Spleen (tissue), 11 donors: ENCODE data around the gene CYP2A7. TPM values are rescaled to one million over a fixed set of nuclear protein-coding genes. Genes with fewer than 3 reads are reported as not detected.
"Not testable (repeated sequence)": the region's sequence is repeated elsewhere in the genome, so short reads cannot be mapped to it uniquely, and the experiment has no call there.

ENCODE experiments used
- DNase-seq: peaks from one replicate; pipeline ENCODE4 v3.0.0-alpha.2; 2020
- H3K27ac ChIP-seq, 8 donors: fragments of 200-600 bp; sonication (generic) in 7 of 8; 1 replicate in 4 of 8; 2 replicates in 4 of 8; pipeline versions ENCODE4 v1.5.0 to v1.8.0; 2016 to 2021; ENCODE audit warnings: inconsistent platforms in 4 of 8, mild to moderate bottlenecking in 4 of 8, moderate library complexity in 1 of 8
- H3K27me3 ChIP-seq, 7 donors: fragments of 200-600 bp; sonication (generic) in 6 of 7; replicated peaks in 1 of 7; 1 replicate in 4 of 7; 2 replicates in 3 of 7; pipeline versions ENCODE4 v1.5.0 to v1.8.0; 2016 to 2021; ENCODE audit warnings: inconsistent platforms in 3 of 7, mild to moderate bottlenecking in 1 of 7
- H3K36me3 ChIP-seq, 6 donors: fragments of 200-600 bp; sonication (generic) in 5 of 6; 1 replicate in 4 of 6; 2 replicates in 2 of 6; pipeline versions ENCODE4 v1.5.0 to v1.8.0; 2016 to 2021; ENCODE audit warnings: inconsistent platforms in 2 of 6
- H3K4me1 ChIP-seq, 6 donors: fragments of 200-600 bp; sonication (generic) in 5 of 6; 1 replicate in 3 of 6; 2 replicates in 3 of 6; pipeline versions ENCODE4 v1.5.0 to v1.8.0; 2016 to 2021; ENCODE audit warnings: inconsistent platforms in 3 of 6
- H3K4me3 ChIP-seq, 8 donors: fragments of 200-600 bp; sonication (generic) in 7 of 8; 1 replicate in 4 of 8; 2 replicates in 4 of 8; pipeline versions ENCODE4 v1.5.0 to v1.8.0; 2016 to 2021; ENCODE audit warnings: inconsistent platforms in 4 of 8, mild to moderate bottlenecking in 4 of 8, moderate library complexity in 2 of 8
- H3K9me3 ChIP-seq, 8 donors: fragments of 200-600 bp; sonication (generic) in 7 of 8; 1 replicate in 4 of 8; 2 replicates in 4 of 8; pipeline versions ENCODE4 v1.5.0 to v1.8.0; 2016 to 2021; ENCODE audit warnings: inconsistent platforms in 4 of 8
- POLR2A ChIP-seq, 3 donors: fragments of 450-650 bp; IDR thresholded peaks; one replicate each; pipeline ENCODE4 v1.5.1; 2017; ENCODE audit warnings: antibody characterized with exemption in 3 of 3, mild to moderate bottlenecking in 1 of 3
- POLR2AphosphoS5 ChIP-seq, 3 donors: sonication (generic); formaldehyde crosslinking; IDR thresholded peaks; one replicate each; pipeline ENCODE4 v1.5.1; 2017; ENCODE audit warnings: antibody characterized with exemption in 3 of 3
- WGBS, 5 donors: extraction: QIAGEN DNeasy Blood & Tissue Kit in 3 of 5; methylation state at CpG; one replicate each; pipeline versions ENCODE4 v1.1.5 to v1.1.7; 2013 to 2018; 5-methylcytosine and 5-hydroxymethylcytosine counted together
- intact Hi-C: fragments of 100-400 bp; cut with DNase I; formaldehyde crosslinking; loops from one replicate; pipeline ENCODE4 v1.15.0; 2023; ENCODE audit warnings: low total_unique reads
- polyA plus RNA-seq, 3 donors: library from polyadenylated mRNA; stranded (reverse); fragments of 200-250 nt; gene quantifications; one replicate each; pipeline ENCODE4 v1.2.1, GENCODE V29; 2013
- total RNA-seq, 7 donors: library from RNA; depleted of rRNA in 3 of 7; stranded (reverse); fragments of >200 nt in 3 of 7; fragmentation: NEBNext Ultra II Directional in 4 of 7; extraction: Animal tissue kit (Norgen Biotek cat#: 25700) in 4 of 7; gene quantifications; one replicate each; pipeline versions ENCODE4 v1.1.0 to v1.2.1, GENCODE V29; 2016 to 2021
- TF ChIP-seq, protein P1 (sequence below), 11 experiments: fragments of 200-600 bp in 7 of 11; fragments of 450-650 bp in 4 of 11; sonication (generic) in 4 of 11; IDR thresholded peaks in 8 of 11; conservative IDR thresholded peaks in 3 of 11; 1 replicate in 7 of 11; 2 replicates in 4 of 11; pipeline versions ENCODE4 v1.4.0 to v1.8.0; 2016 to 2021; ENCODE audit warnings: antibody characterized with exemption in 11 of 11, inconsistent platforms in 4 of 11, mild to moderate bottlenecking in 1 of 11
- donor health status: healthy with polysubstance abuse.
- donor health status: DM: no; HTN: no; CAD: no; lungs with moderate emphysema.
- donor health status: DM: no; HTN: no; CAD: no.
- donor health status: Bipolar disorder and iron deficiency.
- donor health status: healthy.
- donor health status: DM: no; HTN: no; CAD: no.
- donor health status: DM: yes; HTN: yes; CAD: no.

The CYP2A7 gene
- total and polyA plus RNA-seq, 10 donors = not detected

DNA sequence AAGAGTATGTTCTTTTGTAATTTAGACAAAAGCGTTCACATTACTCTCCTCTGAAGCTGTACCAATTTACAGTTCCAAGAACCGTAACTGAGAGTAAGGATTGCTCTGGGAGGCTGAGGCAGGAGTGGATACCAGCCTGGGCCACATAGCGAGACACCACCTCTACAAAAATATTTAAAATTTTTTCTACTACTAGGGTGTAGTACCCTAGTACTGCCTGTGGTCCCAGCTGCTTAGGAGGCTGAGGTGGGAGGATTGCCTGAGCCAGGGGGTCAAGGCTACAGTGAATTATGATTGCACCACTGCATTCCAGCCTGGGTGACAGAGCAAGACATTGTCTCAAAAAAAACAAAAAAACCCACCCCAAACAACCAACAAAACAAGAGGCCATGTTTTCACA lies 19.7 kb downstream of the CYP2A7 start:
- TF ChIP-seq, protein P1, sequence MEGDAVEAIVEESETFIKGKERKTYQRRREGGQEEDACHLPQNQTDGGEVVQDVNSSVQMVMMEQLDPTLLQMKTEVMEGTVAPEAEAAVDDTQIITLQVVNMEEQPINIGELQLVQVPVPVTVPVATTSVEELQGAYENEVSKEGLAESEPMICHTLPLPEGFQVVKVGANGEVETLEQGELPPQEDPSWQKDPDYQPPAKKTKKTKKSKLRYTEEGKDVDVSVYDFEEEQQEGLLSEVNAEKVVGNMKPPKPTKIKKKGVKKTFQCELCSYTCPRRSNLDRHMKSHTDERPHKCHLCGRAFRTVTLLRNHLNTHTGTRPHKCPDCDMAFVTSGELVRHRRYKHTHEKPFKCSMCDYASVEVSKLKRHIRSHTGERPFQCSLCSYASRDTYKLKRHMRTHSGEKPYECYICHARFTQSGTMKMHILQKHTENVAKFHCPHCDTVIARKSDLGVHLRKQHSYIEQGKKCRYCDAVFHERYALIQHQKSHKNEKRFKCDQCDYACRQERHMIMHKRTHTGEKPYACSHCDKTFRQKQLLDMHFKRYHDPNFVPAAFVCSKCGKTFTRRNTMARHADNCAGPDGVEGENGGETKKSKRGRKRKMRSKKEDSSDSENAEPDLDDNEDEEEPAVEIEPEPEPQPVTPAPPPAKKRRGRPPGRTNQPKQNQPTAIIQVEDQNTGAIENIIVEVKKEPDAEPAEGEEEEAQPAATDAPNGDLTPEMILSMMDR (IDR thresholded peaks at IDR 0.05 in 8 of 11, conservative IDR thresholded peaks at IDR 0.05 in 3 of 11) = no peak
- TF ChIP-seq POLR2AphosphoS5 (IDR thresholded peaks at IDR 0.05) (no peak), POLR2A (IDR thresholded peaks at IDR 0.05) (no peak)
- H3K27me3 ChIP-seq = no peaks in the 10 kb centered on the region
- no peaks in the 10 kb centered on the region for H3K36me3 ChIP-seq
- DNase-seq = no peak
- no peak overlapping the region for H3K4me3 ChIP-seq
- H3K27ac ChIP-seq = no peak overlapping the region
- no peaks in the 10 kb centered on the region for H3K4me1 ChIP-seq
- H3K9me3 ChIP-seq = no peaks in the 10 kb centered on the region
- intact Hi-C loops = no loop called here
- WGBS, 5 donors = 89 to 98% (median 91%) methylated on average over 3 of the region's 3 CpGs

DNA sequence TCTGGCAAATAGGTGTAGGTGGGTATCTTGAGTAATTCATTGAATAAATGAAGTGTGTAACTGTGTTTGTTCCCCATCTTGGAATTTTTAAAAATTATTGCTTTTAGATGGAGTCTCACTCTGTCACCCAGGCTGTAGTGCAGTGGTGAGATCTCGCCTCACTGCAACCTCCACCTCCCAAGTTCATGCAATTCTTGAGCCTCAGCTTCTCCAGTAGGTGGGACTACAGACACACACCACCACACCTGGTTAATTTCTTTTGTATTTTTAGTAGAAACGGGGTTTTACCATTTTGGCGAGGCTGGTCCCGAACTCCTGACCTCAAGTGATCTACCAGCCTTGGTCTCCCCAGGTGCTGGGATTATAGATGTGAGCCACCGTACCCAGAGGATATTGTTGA lies 23.9 kb downstream of the CYP2A7 start:
- no peaks in the 10 kb centered on the region for H3K36me3 ChIP-seq

DNA sequence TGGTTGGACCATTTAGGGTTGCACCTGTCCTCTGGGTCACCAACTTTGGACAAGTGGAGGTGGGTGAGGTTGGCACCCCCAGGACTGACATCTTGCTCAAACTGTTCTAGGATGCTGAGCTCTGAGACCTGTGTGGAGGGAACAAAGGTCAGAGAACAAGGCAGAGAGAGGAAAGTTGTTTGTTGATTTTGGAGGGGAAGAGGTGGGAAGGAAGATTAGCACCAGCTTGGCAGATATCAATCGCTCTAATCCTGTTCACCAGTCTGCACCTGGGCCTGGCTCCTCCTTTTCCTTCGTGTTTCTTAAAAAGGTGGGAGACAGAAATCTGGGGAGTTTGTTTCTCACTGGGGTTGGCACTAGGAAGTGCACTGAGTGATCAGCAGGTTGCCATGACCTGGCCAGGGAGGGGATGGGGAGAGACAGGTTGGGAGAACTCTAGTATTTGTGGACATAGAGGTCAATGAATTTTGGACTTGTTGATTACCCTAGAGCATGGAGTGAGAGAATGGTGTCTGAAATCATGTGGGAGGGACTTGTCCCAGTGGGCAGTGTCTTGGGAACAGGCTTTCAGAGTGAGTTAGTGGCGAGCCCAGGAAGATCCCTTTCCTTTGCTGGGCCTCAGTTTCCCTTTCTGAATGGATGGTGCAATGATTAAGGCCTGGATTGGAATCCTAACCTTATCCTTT lies 29.4 kb downstream of the CYP2A7 start:
- DNase-seq, H3K9me3 ChIP-seq, intact Hi-C loops, H3K27ac ChIP-seq, H3K4me3 ChIP-seq, H3K36me3 ChIP-seq, H3K4me1 ChIP-seq: not testable (repeated sequence)
- 59 to 74% (median 73%) methylated on average over 2 of the region's 3 CpGs for WGBS, 5 donors
- H3K27me3 ChIP-seq = peaks cover 0 to 29% (median 10%) of the 10 kb centered on the region in 7 donors

More for the DNA sequence above, 23.9 kb downstream of the CYP2A7 start:
- no peak for DNase-seq
- Histone ChIP-seq H3K27ac (no peak overlapping the region), H3K9me3 (no peaks in the 10 kb centered on the region), H3K4me1 (no peaks in the 10 kb centered on the region), H3K4me3 (no peak overlapping the region), H3K27me3 (no peaks in the 10 kb centered on the region)
- no peak for TF ChIP-seq POLR2AphosphoS5 (IDR thresholded peaks at IDR 0.05)
- TF ChIP-seq POLR2A (IDR thresholded peaks at IDR 0.05) = no peak
- TF ChIP-seq, protein P1 (IDR thresholded peaks at IDR 0.05 in 8 of 11, conservative IDR thresholded peaks at IDR 0.05 in 3 of 11) = no peak
- 82 to 95% (median 88%) methylated on average over 5 of the region's 5 CpGs for WGBS, 5 donors
- intact Hi-C loops = no loop called here

DNA sequence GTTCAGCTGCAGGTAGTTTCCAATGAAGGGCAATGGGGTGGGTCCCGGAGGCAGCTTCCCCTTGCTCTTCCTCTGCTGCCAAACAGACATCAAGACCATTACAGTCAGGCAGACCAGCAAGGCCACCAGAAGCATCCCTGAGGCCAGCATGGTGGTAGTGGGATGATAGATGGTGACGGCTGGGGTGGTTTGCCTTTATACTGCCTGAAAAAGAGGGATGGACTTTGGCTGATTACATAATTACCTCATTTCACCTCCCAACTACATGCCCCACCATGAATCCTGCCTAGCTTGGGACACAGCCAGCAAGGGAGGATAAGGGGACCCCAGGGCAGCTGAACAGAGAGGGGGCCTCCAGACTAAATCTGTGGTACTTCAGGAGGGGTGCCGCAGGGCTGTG lies 31.8 kb downstream of the CYP2A7 start, which contains the start of gene CYP2A6:
Gene CYP2A6, minus strand, starts transcription at position 171 of the 400 bp plus-strand sequence. Its CDS starts 21 bp downstream, at position 150.
- DNase-seq, H3K4me3 ChIP-seq, H3K36me3 ChIP-seq, H3K9me3 ChIP-seq, intact Hi-C loops, H3K4me1 ChIP-seq, H3K27ac ChIP-seq: not testable (repeated sequence)
- peaks cover 0 to 29% (median 10%) of the 10 kb centered on the region in 7 donors for H3K27me3 ChIP-seq
- WGBS, 5 donors = 86 to 94% (median 91%) methylated on average over 3 of the region's 3 CpGs

DNA sequence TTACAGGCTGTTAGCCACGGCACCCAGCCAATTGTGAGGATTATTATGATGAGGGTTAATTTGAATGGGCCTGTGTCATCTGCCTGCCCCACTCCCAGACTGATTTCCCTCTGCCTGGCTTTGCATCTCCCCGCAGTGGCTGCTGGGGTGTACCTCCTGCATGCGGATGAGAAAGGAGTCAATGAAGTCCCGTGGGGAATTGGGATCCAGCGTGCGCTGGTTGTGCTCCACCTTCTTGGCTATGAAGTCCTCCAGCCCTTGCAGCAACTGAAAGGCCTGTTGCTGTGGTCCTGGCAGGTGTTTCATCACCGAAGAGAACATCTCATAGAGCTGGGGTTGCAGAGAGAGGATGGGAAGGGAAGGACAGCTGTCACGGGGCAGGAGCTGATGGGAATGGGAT lies 35.3 kb downstream of the CYP2A7 start:
- H3K36me3 ChIP-seq, intact Hi-C loops: not testable (repeated sequence)
- WGBS, 5 donors = 77 to 92% (median 87%) methylated on average over 8 of the region's 8 CpGs

More for the DNA sequence above, 35.3 kb downstream of the CYP2A7 start:
- not testable (repeated sequence) for H3K27ac ChIP-seq, DNase-seq, H3K4me3 ChIP-seq, H3K9me3 ChIP-seq
- H3K4me1 ChIP-seq = peaks cover 0 to 22% (median 7%) of the 10 kb centered on the region in 6 donors
- H3K27me3 ChIP-seq = peaks cover 0 to 29% (median 10%) of the 10 kb centered on the region in 7 donors
